HEK293T (cell line): ENCODE results near the gene TNXB.

ENCODE experiments used
- BHLHE40 ChIP-seq: fragments of 450-650 bp; IDR thresholded peaks from 2 replicates; pipeline ENCODE4 v1.6.1; 2016; ENCODE audit warnings: mild to moderate bottlenecking, moderate library complexity, borderline replicate concordance
- TARDBP ChIP-seq: fragments of 450-650 bp; IDR thresholded peaks from 2 replicates; pipeline ENCODE4 v1.6.1; 2016

- no peak for TF ChIP-seq TARDBP
- no peak for TF ChIP-seq BHLHE40
Measured at GRCh38 chr6:32117461-32117860, 8.3 kb upstream of the TNXB start.
